ENCODE data around the gene COLGALT1.

The COLGALT1 gene

GRCh38 chr19:17601683-17602082 is 46.2 kb downstream of the COLGALT1 start:
- no peak for DNase-seq (ENCODE audit: low spot score)

GRCh38 chr19:17602217-17602616 is 46.8 kb downstream of the COLGALT1 start:
- DNase-seq (ENCODE audit: low spot score) = no peak

- no peak for DNase-seq (ENCODE audit: low spot score)
Observed at GRCh38 chr19:17602872-17603510, 47.5 kb downstream of the COLGALT1 start.

- DNase-seq (ENCODE audit: low spot score) = no peak
Observed at GRCh38 chr19:17604372-17605025, 49.0 kb downstream of the COLGALT1 start.

GRCh38 chr19:17605117-17605516 is 49.7 kb downstream of the COLGALT1 start:
- DNase-seq (ENCODE audit: low spot score) = no peak

GRCh38 chr19:17605761-17606589 is 50.5 kb downstream of the COLGALT1 start:
- DNase-seq (ENCODE audit: low spot score) = peak; percentile 88

GRCh38 chr19:17606590-17607185 is 51.2 kb downstream of the COLGALT1 start:
- DNase-seq (ENCODE audit: low spot score) = no peak

GRCh38 chr19:17607936-17608335 is 52.5 kb downstream of the COLGALT1 start:
- DNase-seq (ENCODE audit: low spot score) = no peak

GRCh38 chr19:17610384-17610783 is 54.9 kb downstream of the COLGALT1 start:
- peak; percentile 51 for DNase-seq (ENCODE audit: low spot score)

GRCh38 chr19:17611462-17612244 is 56.2 kb downstream of the COLGALT1 start:
- no peak for DNase-seq (ENCODE audit: low spot score)

GRCh38 chr19:17614476-17614875 is 59.0 kb downstream of the COLGALT1 start:
- no peak for DNase-seq (ENCODE audit: low spot score)

- DNase-seq (ENCODE audit: low spot score) = no peak
Observed at GRCh38 chr19:17615889-17616685, 60.6 kb downstream of the COLGALT1 start.

- no peak for DNase-seq (ENCODE audit: low spot score)
Observed at GRCh38 chr19:17616686-17616960, 61.2 kb downstream of the COLGALT1 start.

- DNase-seq (ENCODE audit: low spot score) = peak; percentile 29
Observed at GRCh38 chr19:17616961-17617806, 61.7 kb downstream of the COLGALT1 start.

- DNase-seq (ENCODE audit: low spot score) = no peak
Observed at GRCh38 chr19:17617807-17618192, 62.4 kb downstream of the COLGALT1 start.

GRCh38 chr19:17618281-17618903 is 62.9 kb downstream of the COLGALT1 start:
- DNase-seq (ENCODE audit: low spot score) = no peak

- no peak for DNase-seq (ENCODE audit: low spot score)
Observed at GRCh38 chr19:17618936-17619335, 63.5 kb downstream of the COLGALT1 start.

GRCh38 chr19:17620696-17621095 is 65.2 kb downstream of the COLGALT1 start:
- DNase-seq (ENCODE audit: low spot score) = no peak

GRCh38 chr19:17623224-17623935 is 67.9 kb downstream of the COLGALT1 start:
- DNase-seq (ENCODE audit: low spot score) = no peak

Measured in RKO (cell line).